AG09319 (cell line): ENCODE measurements around the gene SHISAL2A.

Experiments
- DNase-seq: peaks from one replicate; pipeline ENCODE4 v3.0.0-alpha.2; 2010; ENCODE audit warnings: low read depth; ENCODE audit errors: extremely low read depth
- TF ChIP-seq, protein P1 (sequence below): IDR thresholded peaks from 2 replicates; pipeline ENCODE4 v1.5.1; 2011; ENCODE audit warnings: low read depth, mild to moderate bottlenecking, inconsistent platforms, low read length, moderate library complexity

Gene SHISAL2A

DNA sequence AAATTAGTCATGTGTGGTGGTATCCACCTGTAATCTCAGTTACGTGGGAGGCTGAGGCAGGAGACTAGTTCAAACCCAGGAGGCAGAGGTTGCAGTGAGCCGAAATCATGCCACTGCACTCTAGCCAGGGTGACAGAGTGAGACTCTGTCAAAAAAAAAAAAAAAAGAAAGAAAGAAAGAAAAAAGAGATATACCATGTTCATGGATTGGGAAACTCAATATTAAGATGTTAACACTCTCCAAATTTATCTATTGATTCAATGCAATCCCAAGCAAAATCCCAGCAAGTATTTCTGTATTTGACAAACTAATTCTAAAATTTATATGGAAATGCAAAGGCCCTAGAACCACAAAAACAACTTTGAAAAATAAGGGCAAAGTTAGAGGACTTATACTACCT, 11.0 kb upstream of the SHISAL2A start:
- no peak for DNase-seq

DNA sequence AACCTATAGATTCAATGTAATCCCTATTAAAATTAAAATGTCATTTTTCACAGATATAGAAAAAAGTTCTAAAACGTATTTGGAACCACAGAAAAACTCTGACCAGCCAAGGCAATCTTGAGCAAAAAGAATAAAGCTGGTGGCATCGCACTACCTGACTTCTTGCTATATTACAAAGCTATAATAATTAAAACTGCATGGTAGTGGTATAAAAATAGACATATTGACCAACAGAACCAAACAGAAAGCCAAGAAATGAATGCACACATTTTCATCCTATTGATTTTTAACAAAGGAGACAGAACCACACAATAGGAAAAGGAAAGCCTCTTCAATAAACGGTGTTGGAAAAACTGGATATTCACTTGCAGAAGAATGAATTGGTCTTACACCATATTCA, 9.2 kb upstream of the SHISAL2A start:
- no peak for DNase-seq
- TF ChIP-seq, protein P1, sequence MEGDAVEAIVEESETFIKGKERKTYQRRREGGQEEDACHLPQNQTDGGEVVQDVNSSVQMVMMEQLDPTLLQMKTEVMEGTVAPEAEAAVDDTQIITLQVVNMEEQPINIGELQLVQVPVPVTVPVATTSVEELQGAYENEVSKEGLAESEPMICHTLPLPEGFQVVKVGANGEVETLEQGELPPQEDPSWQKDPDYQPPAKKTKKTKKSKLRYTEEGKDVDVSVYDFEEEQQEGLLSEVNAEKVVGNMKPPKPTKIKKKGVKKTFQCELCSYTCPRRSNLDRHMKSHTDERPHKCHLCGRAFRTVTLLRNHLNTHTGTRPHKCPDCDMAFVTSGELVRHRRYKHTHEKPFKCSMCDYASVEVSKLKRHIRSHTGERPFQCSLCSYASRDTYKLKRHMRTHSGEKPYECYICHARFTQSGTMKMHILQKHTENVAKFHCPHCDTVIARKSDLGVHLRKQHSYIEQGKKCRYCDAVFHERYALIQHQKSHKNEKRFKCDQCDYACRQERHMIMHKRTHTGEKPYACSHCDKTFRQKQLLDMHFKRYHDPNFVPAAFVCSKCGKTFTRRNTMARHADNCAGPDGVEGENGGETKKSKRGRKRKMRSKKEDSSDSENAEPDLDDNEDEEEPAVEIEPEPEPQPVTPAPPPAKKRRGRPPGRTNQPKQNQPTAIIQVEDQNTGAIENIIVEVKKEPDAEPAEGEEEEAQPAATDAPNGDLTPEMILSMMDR: no peak

More for the DNA sequence above, 11.0 kb upstream of the SHISAL2A start:
- TF ChIP-seq, protein P1: no peak

DNA sequence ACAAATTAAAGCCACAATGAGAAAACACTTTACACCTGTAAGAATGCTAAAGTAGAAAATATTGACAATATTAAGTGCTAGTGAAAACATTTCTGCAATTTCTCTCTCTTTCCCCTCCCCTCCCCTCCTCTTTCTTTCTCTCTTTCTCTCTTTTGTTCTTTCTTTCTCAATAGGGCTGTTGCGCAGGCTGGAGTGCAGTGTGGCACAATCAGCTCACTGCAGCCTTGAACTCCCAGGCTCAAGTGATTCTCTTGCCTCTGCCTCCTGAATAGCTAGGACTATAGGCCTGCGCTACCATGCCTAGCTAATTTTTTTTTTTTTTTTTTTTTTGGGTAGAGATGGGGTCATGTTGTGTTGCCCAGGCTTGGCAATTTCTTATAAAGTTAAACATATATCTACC, 5.9 kb upstream of the SHISAL2A start:
- TF ChIP-seq, protein P1: no peak
- DNase-seq: no peak

DNA sequence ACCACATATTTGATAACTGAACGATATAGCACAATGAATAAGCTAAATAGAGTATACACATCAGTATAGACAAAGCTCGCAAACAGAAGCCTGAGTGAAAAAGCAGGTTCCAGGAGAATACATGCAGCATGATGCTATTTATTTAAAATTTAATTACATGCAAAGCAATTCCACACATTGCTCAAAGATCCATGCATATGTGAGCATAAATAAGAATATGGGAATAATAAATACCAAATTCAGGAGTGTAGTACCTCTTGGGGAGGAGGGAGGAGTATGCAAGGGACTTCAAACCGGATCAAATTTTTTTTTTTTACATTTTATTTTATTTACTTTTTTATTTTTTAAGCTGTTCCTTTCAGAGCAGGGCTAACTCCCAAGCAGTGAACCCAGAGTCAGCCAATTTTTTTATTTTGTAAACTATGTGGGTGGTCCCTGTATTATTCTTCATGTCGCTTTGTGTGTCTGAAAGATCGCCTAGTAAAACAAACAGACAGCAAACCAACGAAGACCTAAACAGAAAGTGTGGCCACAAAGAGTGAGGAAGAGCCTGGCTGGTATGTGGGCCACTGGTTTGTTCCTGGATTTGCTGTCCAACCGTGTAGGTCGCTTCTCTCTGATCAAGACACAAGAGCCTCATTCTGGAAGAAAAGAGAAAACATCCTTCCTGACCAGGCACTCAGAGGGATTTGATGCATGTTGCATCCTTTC, 4.2 kb upstream of the SHISAL2A start:
- DNase-seq: no peak
- TF ChIP-seq, protein P1: no peak

DNA sequence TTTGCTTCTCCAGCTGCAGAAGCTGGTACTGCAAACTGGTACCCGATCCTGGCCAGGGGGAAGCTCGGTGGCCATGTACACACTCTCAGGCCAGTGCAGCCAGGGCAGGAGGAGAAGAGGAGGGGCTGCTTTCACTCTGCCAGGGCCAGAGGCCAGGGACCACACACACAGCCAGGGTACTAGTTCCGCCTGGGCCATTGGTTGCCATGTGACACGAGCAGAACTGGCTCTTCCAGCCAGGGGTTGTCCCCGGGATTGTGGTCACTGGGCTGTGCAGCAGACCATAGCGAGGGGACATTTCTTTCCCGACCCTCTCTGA, 3.7 kb upstream of the SHISAL2A start:
- DNase-seq: no peak
- TF ChIP-seq, protein P1: no peak

DNA sequence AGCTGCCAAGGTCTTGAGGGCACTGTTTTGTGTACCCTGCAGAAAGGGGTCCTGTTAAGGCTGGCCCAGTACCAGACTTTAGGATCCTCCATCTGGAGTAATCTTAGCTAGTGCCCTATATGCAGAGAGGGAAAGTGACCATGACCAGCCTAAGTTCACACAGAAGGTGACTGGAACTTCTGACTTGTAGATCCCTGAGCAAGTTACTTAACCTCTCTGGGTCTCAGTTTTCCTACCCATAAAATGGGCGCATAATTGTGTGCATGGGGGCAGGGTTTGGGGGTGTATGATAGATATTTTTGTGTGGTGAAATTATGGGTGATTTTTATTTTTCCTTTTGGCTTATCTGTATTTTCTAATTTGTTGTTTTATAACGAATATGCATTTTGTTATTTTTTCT, 3.3 kb upstream of the SHISAL2A start:
- TF ChIP-seq, protein P1: no peak
- no peak for DNase-seq

DNA sequence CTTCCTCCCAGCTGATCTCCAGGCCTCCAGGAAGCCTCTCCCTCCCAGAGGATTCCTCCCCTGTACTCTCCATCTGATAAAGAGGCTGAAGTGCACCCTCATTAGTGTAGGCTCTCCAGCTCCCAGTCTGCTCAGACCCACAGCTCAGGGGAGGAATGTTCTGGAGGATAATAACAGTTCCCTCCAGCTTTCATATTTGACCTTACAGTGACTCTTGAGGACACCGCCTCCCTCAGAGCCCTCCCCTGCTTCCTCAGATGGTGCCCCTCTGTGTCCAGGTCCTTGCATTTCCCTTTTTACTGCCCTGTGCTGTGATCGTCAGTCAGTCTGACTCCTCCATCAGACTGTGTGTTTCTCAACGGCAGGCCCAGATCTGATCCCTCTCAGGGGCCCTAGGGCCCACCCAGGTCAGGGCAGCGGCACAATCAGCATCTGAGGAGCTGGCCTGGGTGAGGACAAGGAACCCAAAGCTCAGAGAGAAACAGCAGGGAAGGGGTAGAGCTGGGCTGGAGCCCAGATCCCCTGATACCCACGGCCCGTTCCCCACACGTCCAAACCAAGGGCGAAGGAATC, 1.1 kb upstream of the SHISAL2A start:
- TF ChIP-seq, protein P1: no peak
- no peak for DNase-seq
